HEK293T (cell line): Measurements from ENCODE around the gene CAMSAP2.

Experiments
- CTCF ChIA-PET: fragments of 350-600 bp; formaldehyde crosslinking; extraction: SDS; loops from one replicate; lab custom pipeline; 2021; ENCODE audit warnings: antibody characterized with exemption, inconsistent platforms; lab: Yijun Ruan, JAX
- POLR2A ChIA-PET: fragments of 350-600 bp; formaldehyde crosslinking; extraction: SDS; loops from one replicate; lab custom pipeline; 2020; ENCODE audit warnings: antibody characterized with exemption, inconsistent platforms; lab: Yijun Ruan, JAX
- DNase-seq: peaks from one replicate; pipeline ENCODE4 v3.0.0; 2012; ENCODE audit warnings: mixed read lengths; ENCODE audit errors: extremely low spot score
- ARNT ChIP-seq: fragments of 450-650 bp; IDR thresholded peaks from 2 replicates; pipeline ENCODE4 v1.6.1; 2017; ENCODE audit warnings: mild to moderate bottlenecking
- BHLHE40 ChIP-seq: fragments of 450-650 bp; IDR thresholded peaks from 2 replicates; pipeline ENCODE4 v1.6.1; 2016; ENCODE audit warnings: mild to moderate bottlenecking, moderate library complexity, borderline replicate concordance
- CTBP1 ChIP-seq: fragments of 450-650 bp; IDR thresholded peaks from 2 replicates; pipeline ENCODE4 v1.6.1; 2016; ENCODE audit warnings: borderline replicate concordance
- ELF4 ChIP-seq: fragments of 450-650 bp; IDR thresholded peaks from 2 replicates; pipeline ENCODE4 v1.6.1; 2017; ENCODE audit warnings: antibody characterized with exemption
- FOXA1 ChIP-seq: fragments of 450-650 bp; IDR thresholded peaks from 2 replicates; pipeline ENCODE4 v1.6.1; 2016; ENCODE audit warnings: mild to moderate bottlenecking
- FOXK2 ChIP-seq: fragments of 450-650 bp; IDR thresholded peaks from 2 replicates; pipeline ENCODE4 v1.6.1; 2016; ENCODE audit warnings: mild to moderate bottlenecking
- FOXM1 ChIP-seq: fragments of 450-650 bp; IDR thresholded peaks from 2 replicates; pipeline ENCODE4 v1.6.1; 2017; ENCODE audit warnings: mild to moderate bottlenecking, borderline replicate concordance
- HDGF ChIP-seq: fragments of 450-650 bp; IDR thresholded peaks from 2 replicates; pipeline ENCODE4 v1.6.1; 2017; ENCODE audit warnings: antibody characterized with exemption, borderline replicate concordance
- L3MBTL2 ChIP-seq: fragments of 450-650 bp; conservative IDR thresholded peaks from 2 replicates; pipeline ENCODE4 v1.6.1; 2016; ENCODE audit warnings: mild to moderate bottlenecking
- LEF1 ChIP-seq: fragments of 450-650 bp; IDR thresholded peaks from 2 replicates; pipeline ENCODE4 v1.6.1; 2017; ENCODE audit warnings: mild to moderate bottlenecking, borderline replicate concordance
- NFRKB ChIP-seq: fragments of 450-650 bp; IDR thresholded peaks from 2 replicates; pipeline ENCODE4 v1.6.1; 2016; ENCODE audit warnings: mild to moderate bottlenecking, moderate library complexity
- PKNOX1 ChIP-seq: fragments of 450-650 bp; IDR thresholded peaks from 2 replicates; pipeline ENCODE4 v1.6.1; 2016
- SP1 ChIP-seq: fragments of 450-650 bp; IDR thresholded peaks from 2 replicates; pipeline ENCODE4 v1.6.1; 2017
- SUZ12 ChIP-seq: fragments of 450-650 bp; IDR thresholded peaks from 2 replicates; pipeline ENCODE4 v1.6.1; 2016; ENCODE audit warnings: mild to moderate bottlenecking
- TARDBP ChIP-seq: fragments of 450-650 bp; IDR thresholded peaks from 2 replicates; pipeline ENCODE4 v1.6.1; 2016
- ZNF384 ChIP-seq: fragments of 450-650 bp; IDR thresholded peaks from 2 replicates; pipeline ENCODE4 v1.6.1; 2016

Gene CAMSAP2

DNA sequence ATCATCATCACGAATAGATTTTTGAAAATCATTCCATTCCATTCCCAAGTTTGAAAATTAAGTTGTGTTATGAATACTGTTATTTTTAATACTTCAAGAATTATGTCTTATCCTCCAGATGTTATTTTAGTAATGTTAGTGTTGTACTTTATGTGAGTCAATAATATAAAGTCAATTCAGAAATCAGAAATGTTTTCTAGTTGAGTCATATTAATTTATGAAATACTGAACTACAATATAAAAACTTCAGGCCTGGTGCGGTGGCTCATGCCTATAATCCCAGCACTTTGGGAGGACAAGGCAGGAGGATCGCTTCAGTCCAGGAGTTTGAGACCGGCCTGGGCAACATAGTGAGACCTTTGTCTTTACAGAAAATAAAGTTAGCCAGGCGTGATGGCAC, 95.7 kb downstream of the CAMSAP2 start:
- no peak for DNase-seq
- ChIA-PET CTCF (no interaction called here), POLR2A (no interaction called here)
- TF ChIP-seq FOXK2 (no peak), FOXA1 (no peak), LEF1 (no peak), HDGF (no peak), TARDBP (no peak), BHLHE40 (no peak), ELF4 (no peak), NFRKB (no peak), SUZ12 (no peak), SP1 (no peak), FOXM1 (no peak), ARNT (no peak), PKNOX1 (no peak), ZNF384 (no peak), CTBP1 (no peak), L3MBTL2 (no peak)

DNA sequence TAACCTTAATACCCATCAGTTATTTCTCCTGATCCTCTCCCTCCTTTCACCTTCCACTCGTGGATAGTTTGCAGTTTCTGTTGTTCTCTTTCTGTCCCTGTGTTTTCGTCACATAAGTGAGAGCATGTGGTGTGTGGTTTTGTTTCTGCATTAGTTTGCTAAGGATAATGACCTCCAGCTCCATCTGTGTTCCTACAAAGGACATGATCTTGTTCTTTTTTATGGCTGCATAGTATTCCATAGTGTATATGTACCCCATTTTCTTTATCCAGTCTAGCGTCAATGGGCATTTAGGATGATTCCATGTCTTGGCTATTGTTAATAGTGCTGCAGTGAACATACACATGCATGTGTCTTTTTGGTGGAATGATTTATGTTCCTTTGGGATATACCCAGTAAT, 97.5 kb downstream of the CAMSAP2 start:
- ChIA-PET POLR2A (no interaction called here), CTCF (no interaction called here)
- TF ChIP-seq ZNF384 (no peak), CTBP1 (no peak), NFRKB (no peak), FOXA1 (no peak), FOXM1 (no peak), ELF4 (no peak), HDGF (no peak), LEF1 (no peak), ARNT (no peak), L3MBTL2 (no peak), PKNOX1 (no peak), SUZ12 (no peak), TARDBP (no peak)
- DNase-seq, result no peak

- POLR2A ChIA-PET, result no interaction called here
- TF ChIP-seq ZNF384, result no peak
- TF ChIP-seq PKNOX1, result peak; percentile 48; the same call in 1 of the 2 replicates
- no peak for TF ChIP-seq FOXK2
- DNase-seq, result no peak
- CTCF ChIA-PET, result no interaction called here
Observed at GRCh38 chr1:200837931-200838571, 99.4 kb downstream of the CAMSAP2 start.

DNA sequence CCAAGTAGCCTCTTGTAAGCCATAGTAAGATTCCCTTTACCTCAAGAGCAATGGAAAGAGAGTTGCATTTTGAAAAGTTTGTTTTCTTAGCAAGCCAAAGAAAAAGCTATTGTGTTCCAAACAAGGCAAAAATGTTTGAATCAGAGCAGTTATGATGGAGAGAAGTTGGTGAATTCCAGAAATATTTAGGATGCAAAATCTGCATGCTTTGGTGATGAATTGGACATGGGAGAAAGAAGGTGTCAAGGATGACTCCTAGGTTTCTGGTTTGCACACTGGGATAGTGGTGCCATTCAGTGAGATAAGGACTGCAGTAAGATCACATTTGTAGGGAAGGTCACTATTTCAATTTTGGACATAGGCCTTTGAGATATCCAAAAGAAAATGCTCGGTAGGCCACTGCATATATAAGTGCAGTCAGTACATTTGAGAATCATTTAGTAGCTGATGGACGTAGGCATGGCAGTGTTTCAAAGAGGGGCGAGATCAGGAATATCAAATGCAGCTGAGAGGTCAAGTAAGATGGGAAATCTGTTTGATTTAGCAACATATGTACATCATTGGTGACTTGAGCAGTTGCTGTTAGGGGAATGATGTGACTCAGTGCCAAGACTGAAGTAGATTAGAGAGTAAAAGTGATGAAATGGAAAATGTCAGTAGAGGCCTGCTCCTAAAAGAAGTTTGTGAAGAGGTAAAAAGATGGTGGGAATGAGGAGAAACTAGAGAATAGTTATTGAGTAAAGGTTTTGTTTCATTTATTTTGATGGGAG, 100.2 kb downstream of the CAMSAP2 start:
- ChIA-PET POLR2A (no interaction called here), CTCF (no interaction called here)
- no peak for DNase-seq
- TF ChIP-seq ARNT (no peak), PKNOX1 (no peak), HDGF (no peak), L3MBTL2 (no peak), FOXK2 (no peak), SUZ12 (no peak), ZNF384 (no peak), CTBP1 (no peak), TARDBP (no peak), BHLHE40 (no peak), FOXA1 (no peak), SP1 (no peak), ELF4 (no peak), FOXM1 (no peak), LEF1 (no peak), NFRKB (no peak)

- ChIA-PET CTCF (no interaction called here), POLR2A (no interaction called here)
- DNase-seq, result no peak
- no peak for TF ChIP-seq L3MBTL2
- no peak for TF ChIP-seq HDGF
- no peak for TF ChIP-seq FOXK2
- TF ChIP-seq TARDBP, result no peak
Observed at GRCh38 chr1:200845360-200845759, 106.7 kb downstream of the CAMSAP2 start.
